Activated naive CD8-positive, alpha-beta T cell treated with anti-CD3 and anti-CD28 coated beads for 36 hours (primary cell): ENCODE measurements around the gene KDM2B. TPM values are rescaled to one million over a fixed set of nuclear protein-coding genes. Genes with fewer than 3 reads are reported as not detected.

ENCODE experiments used
- DNase-seq: peaks from one replicate; pipeline ENCODE4 v3.0.0; 2021
- H3K27ac Mint-ChIP-seq: one replicate; pipeline ENCODE4 v1.8.0; 2022; ENCODE audit warnings: mild to moderate bottlenecking, moderate library complexity, mixed read lengths
- H3K27me3 Mint-ChIP-seq: one replicate; pipeline ENCODE4 v1.8.0; 2022; ENCODE audit warnings: mild to moderate bottlenecking, mixed read lengths
- H3K36me3 Mint-ChIP-seq: one replicate; pipeline ENCODE4 v1.8.0; 2021; ENCODE audit warnings: mild to moderate bottlenecking, mixed read lengths
- H3K4me1 Mint-ChIP-seq: one replicate; pipeline ENCODE4 v1.8.0; 2021; ENCODE audit warnings: mixed read lengths
- H3K4me3 Mint-ChIP-seq: one replicate; pipeline ENCODE4 v1.8.0; 2022; ENCODE audit warnings: mild to moderate bottlenecking, moderate library complexity, mixed read lengths
- H3K9me3 Mint-ChIP-seq: one replicate; pipeline ENCODE4 v1.8.0; 2022; ENCODE audit warnings: mixed read lengths
- total RNA-seq, 2 experiments: library from RNA; stranded (reverse); gene quantifications; one replicate each; pipeline ENCODE4 v1.2.3, GENCODE V29; 2021

KDM2B gene
- total RNA-seq, 2 experiments from 2014 or later = 55.3 to 57.3 TPM

DNA sequence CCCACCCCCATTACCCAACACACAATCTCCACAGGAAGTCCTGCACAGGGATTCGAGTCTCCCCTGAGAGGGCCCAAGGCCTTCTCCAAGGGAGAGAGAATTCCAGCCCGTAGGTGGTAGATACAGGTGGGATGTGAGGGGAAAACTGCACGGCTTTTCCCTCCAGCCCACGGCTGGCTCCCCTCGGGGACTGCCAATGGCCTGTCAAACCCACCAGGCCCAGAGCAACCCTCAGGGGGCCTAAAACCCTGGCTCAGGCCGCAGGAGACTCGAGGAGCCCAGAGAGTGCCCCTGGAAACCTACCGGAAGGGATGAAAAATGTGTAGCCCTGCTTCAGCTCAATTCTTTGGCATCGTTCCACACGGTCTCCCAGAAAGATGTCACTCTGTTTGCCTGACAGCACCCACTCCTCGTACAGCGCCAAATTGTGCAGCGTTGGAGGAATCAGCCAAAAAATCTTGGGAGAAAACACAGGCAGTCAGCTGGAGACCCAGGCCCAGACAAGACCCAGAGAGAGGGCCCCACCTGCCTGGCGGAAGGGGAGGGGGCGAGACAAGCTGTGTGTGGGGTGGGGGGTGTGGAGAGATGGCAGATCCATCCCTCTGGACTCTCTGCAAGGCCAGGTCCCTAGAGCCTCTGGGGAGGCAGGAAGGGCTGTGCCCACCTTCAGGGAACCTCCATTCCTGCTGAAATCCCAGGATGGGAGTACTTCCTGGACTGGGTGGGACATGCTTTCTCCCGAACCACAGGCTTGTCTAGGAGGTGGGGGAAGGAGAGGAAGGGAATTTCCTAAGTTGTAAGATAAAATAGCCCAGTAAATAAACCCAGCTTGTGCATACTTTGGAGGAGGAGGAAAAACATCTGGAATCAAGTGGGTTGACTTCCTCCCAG, 48.1 kb downstream of the KDM2B start:
- H3K36me3 Mint-ChIP-seq = peaks cover 21% of the 10 kb centered on the region
- peaks cover 62% of the 10 kb centered on the region for H3K4me1 Mint-ChIP-seq
- H3K4me3 Mint-ChIP-seq = no peak overlapping the region
- no peak for DNase-seq
- H3K27me3 Mint-ChIP-seq = no peaks in the 10 kb centered on the region
- no peaks in the 10 kb centered on the region for H3K9me3 Mint-ChIP-seq
- H3K27ac Mint-ChIP-seq = no peak overlapping the region

DNA sequence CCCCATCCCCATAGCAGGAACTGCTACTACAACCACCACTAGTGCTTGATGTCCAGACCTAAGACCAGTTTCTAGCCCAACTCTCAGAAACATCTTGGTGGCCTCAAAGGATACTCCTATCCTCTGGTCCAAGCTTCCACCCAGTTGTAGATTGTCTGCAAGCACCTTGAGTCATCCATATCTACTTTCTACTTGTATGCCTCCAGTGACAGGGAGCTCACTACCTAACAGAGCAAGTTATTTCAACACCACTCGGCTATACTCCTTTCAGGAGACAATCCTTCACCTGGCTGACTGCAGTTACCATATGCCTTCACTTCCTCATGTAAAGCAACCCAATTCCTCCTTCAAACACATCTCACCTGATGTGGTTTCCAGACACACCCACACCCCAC, 49.5 kb downstream of the KDM2B start:
- Mint-ChIP-seq H3K9me3 (no peaks in the 10 kb centered on the region), H3K4me3 (no peak overlapping the region), H3K4me1 (peaks cover 54% of the 10 kb centered on the region), H3K27ac (peak overlapping the region; percentile 80), H3K36me3 (peaks cover 21% of the 10 kb centered on the region), H3K27me3 (no peaks in the 10 kb centered on the region)
- DNase-seq = no peak

DNA sequence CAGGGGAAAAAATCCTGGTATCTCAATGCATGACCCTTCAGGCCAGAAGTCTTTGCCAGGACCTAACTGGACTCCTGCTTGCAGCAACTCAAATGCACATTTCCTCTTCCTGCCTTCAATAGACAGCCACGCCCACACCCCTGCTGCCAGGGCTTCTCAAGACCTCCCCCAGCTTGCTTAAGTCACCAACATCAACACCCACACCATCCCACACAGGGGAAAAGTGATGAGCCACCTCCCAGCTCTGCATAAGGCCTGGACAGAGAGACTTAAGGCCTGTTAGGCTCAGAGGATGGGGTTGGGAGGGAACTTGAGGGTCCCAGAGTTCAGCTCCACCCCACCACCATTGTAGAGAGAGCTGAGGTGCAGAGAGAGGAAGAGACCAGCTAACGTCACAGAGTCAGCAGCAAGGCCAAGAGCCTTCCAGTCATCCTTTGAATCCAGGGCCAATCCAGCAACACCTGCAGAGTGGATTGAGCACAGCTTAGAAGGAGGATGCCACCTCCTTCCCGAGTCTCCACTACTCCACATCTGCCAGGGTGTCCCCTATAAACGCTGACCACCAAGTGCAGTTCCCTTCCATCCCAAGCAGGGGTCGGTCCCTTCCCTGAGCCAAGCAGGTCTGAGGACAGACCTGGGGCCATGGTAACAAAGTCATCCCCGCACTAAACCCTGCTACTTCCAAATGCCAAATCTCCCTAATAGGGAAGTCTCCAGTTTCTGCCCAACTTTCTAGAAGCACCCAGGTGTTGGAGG, 50.0 kb downstream of the KDM2B start:
- no peaks in the 10 kb centered on the region for H3K9me3 Mint-ChIP-seq
- peak overlapping the region; percentile 80 for H3K27ac Mint-ChIP-seq
- H3K27me3 Mint-ChIP-seq = no peaks in the 10 kb centered on the region
- H3K36me3 Mint-ChIP-seq = peaks cover 21% of the 10 kb centered on the region
- peak overlapping the region; percentile 46 for H3K4me3 Mint-ChIP-seq
- H3K4me1 Mint-ChIP-seq = peaks cover 49% of the 10 kb centered on the region
- peak; percentile 68 for DNase-seq

DNA sequence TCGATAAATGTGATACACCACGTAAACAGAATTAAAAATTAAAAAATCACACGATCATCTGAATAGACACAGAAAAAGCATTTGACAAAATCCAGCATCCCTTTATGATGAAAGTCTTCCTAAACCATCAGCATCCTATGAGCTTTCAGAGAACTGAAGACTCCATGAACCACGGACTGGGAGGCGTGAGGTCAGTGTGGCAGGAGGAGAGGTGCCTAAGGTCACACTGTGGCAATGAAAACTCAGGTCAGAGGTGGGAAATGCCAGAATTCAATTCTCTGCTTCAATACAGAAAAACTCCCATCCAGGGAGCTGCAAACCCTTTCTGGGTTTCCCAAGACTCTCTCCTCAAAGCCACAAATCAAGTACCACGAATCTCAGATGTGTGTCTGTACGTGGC, 51.6 kb downstream of the KDM2B start:
- Mint-ChIP-seq H3K4me3 (no peak overlapping the region), H3K9me3 (no peaks in the 10 kb centered on the region), H3K27me3 (no peaks in the 10 kb centered on the region), H3K36me3 (peaks cover 21% of the 10 kb centered on the region), H3K4me1 (peaks cover 35% of the 10 kb centered on the region), H3K27ac (no peak overlapping the region)
- no peak for DNase-seq

DNA sequence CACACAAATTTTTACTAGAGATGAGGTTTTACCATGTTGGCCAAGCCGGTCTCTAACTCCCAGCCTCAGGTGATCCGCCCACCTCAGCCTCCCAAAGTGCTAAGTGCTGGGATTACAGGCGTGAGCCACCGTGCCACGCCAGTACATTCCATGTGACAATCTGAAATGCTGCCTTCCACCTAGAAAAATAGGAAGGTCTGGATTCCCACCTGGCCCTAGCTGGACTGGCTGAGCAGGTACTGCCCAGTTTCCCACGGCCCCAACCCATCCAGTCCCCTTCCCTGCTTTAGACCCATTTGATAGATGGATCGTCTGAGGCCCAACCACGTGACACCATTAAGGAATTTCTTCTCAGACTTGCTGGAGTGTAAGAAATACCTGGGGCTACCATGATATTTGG, 55.4 kb downstream of the KDM2B start:
- H3K36me3 Mint-ChIP-seq = peaks cover 4% of the 10 kb centered on the region
- H3K27me3 Mint-ChIP-seq = no peaks in the 10 kb centered on the region
- H3K4me3 Mint-ChIP-seq = no peak overlapping the region
- H3K4me1 Mint-ChIP-seq = peaks cover 12% of the 10 kb centered on the region
- no peak for DNase-seq
- H3K27ac Mint-ChIP-seq = no peak overlapping the region
- H3K9me3 Mint-ChIP-seq = no peaks in the 10 kb centered on the region

DNA sequence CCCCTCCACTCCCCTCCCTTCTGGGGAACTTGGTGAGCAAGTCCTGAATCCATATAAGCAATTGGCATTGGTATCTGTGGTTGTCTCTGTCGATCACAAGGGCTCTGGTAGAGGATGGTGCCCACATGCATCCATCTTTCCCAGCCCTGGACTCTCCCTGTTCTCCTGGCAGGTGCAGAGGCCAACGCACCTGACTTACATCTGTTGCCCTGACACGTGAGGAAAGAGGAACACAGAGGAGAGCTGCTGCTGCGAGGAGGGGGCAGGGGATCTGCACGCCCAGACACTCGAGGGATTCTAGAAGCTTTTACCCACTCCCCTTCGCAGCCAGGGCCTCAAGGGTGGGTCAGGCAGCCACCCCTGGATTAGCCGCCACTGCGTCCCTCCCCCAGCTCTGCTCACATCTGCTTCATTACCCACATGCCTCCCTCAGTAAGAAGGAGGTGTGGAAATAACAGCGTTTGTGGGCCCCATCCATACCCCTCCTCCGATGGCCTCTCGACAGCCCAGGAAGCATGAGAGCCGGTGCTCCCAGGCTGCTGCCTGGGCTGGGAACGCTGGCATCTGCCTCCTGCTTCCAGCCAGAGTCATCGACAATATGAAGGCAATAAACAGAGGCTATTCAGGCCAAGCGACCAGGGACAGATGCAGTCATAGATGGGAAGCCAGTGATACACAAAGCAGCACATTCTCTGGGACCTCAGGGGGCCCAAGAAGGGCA, 56.5 kb downstream of the KDM2B start:
- H3K36me3 Mint-ChIP-seq = peaks cover 5% of the 10 kb centered on the region
- H3K4me3 Mint-ChIP-seq = no peak overlapping the region
- H3K27me3 Mint-ChIP-seq = no peaks in the 10 kb centered on the region
- no peak overlapping the region for H3K27ac Mint-ChIP-seq
- DNase-seq = no peak
- H3K9me3 Mint-ChIP-seq = no peaks in the 10 kb centered on the region
- peaks cover 10% of the 10 kb centered on the region for H3K4me1 Mint-ChIP-seq

DNA sequence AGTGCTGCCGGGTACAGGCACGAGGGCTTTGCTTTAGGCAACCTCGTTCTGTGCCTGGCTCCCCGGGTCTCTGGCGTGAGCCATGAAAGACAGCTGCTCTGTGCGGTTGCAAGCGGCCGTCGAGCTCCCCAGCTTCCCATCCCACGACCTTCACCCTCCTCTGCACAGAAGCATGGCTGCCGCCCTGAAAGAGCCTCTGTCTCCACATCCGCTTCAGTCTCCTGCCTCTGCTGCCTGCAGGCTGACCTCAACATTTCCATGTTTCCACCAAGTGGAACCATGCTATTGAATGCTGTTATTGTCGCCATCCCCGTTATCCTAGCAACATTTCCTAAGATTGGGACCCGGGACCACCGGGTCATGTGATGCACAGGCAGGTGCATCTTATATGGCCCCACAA, 57.1 kb downstream of the KDM2B start:
- Mint-ChIP-seq H3K9me3 (no peaks in the 10 kb centered on the region), H3K4me3 (no peak overlapping the region), H3K27me3 (no peaks in the 10 kb centered on the region), H3K4me1 (peaks cover 5% of the 10 kb centered on the region), H3K27ac (no peak overlapping the region), H3K36me3 (peaks cover 2% of the 10 kb centered on the region)
- no peak for DNase-seq

DNA sequence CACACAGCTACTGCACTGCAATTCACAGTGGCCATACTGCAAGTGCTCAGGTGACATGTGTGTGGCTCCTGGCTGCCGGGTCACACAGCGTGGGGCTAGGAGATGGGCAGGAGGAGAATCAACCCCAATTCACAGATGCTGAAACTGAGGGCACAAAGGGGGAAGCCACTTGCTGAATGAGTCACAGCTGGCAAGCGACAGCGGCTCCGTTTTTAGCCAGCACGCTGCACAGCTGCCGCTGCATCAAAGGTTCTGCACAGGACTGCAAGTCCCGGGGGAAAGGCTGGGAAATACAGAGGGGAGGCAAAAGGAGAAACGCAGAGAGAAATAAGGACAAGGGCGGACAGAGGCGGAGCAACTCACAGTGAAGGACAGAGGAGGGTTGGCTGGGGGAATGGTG, 57.9 kb downstream of the KDM2B start:
- Mint-ChIP-seq H3K27ac (no peak overlapping the region), H3K9me3 (no peaks in the 10 kb centered on the region)
- DNase-seq = no peak

DNA sequence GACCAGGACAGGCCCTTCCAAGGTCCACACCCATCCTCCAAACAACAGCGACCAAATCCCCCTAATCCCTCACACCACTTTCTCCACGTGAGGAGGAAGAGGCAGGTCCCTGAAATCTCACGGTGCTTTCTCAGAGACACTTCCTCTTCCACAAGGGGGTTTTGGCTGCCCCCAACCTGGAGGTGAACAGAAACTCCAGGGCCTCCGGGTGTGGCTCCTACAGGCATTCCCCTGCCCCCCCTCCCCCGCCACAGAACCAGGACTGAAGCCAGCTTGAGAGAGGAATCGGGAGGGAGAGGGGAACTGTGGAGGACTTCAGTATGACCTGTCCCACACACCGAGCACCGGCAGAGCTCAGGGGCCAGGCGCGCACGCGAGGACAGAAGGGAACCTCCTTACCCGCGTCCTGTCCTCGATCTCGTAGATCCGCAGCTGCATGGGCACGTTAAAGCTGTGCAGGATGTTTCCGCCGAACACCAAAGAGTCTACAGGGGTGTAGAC, 60.2 kb downstream of the KDM2B start:
- Mint-ChIP-seq H3K9me3 (no peaks in the 10 kb centered on the region), H3K36me3 (peaks cover 4% of the 10 kb centered on the region), H3K27me3 (no peaks in the 10 kb centered on the region), H3K27ac (no peak overlapping the region), H3K4me1 (peaks cover 1% of the 10 kb centered on the region), H3K4me3 (no peak overlapping the region)
- no peak for DNase-seq

More for the DNA sequence above, 57.9 kb downstream of the KDM2B start:
- Mint-ChIP-seq H3K4me1 (peaks cover 1% of the 10 kb centered on the region), H3K27me3 (no peaks in the 10 kb centered on the region), H3K4me3 (no peak overlapping the region), H3K36me3 (peaks cover 2% of the 10 kb centered on the region)

DNA sequence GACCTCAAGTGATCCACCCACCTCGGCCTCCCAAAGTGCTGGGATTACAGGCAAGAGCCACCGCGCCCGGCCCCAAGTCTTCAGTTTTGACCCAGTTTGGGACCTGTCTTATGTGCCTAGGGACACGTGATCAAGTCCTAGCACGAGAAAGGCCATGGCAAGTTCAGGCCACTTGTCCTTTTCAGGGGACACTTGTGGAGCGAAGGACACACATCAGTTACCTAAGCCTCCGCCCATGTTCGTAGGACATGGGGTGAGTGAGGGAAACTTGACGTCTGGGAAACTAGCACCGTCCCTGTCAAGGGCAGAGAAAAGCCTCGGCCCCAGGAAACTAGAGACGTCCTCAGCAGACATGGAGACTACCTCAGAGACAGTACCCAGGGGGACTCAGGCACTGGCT, 60.7 kb downstream of the KDM2B start:
- Mint-ChIP-seq H3K9me3 (no peaks in the 10 kb centered on the region), H3K27ac (no peak overlapping the region), H3K27me3 (no peaks in the 10 kb centered on the region), H3K4me1 (peaks cover 1% of the 10 kb centered on the region), H3K36me3 (peaks cover 7% of the 10 kb centered on the region), H3K4me3 (no peak overlapping the region)
- DNase-seq = no peak

DNA sequence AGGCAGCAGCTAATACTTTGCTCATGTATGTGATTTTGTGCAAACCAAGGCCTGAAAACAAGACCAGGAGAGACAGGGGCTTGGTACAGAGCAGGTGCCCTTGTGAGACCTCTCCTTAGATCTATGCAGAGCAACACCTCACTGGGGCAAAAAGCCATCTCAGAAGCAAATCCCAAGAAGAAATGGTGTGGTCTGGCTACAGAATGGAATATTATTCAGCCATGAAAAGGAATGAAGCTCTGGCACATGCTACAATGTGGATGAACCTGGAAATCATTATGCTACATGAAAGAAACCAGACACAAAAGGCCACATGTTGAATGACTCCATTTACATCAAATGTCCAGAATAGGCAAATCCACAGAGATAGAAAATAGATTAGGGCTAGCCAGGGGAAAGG, 61.6 kb downstream of the KDM2B start:
- Mint-ChIP-seq H3K36me3 (peaks cover 7% of the 10 kb centered on the region), H3K4me3 (no peak overlapping the region), H3K9me3 (no peaks in the 10 kb centered on the region), H3K4me1 (peaks cover 4% of the 10 kb centered on the region), H3K27ac (no peak overlapping the region), H3K27me3 (no peaks in the 10 kb centered on the region)
- no peak for DNase-seq

DNA sequence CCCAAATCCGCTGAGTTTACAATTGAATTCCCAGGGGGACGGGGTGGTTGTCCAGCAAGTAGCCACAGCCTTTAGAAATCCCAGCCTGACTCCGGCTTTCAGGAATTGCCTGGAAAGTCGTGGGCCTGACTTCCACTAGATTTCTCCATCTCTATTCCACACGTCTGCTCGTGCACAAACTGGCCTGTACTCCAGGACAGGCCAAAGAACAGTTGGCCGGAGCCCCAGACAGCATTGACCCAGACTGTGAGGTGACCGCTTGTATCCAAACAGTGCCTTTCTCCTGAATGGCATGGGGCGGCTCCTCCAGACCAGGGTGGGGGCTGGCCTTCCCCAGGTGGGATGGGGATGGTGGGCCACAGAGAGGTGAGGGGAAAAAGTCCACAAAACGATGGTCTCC, 62.2 kb downstream of the KDM2B start:
- Mint-ChIP-seq H3K9me3 (no peaks in the 10 kb centered on the region), H3K4me1 (peaks cover 7% of the 10 kb centered on the region), H3K27ac (no peak overlapping the region), H3K36me3 (peaks cover 7% of the 10 kb centered on the region), H3K27me3 (no peaks in the 10 kb centered on the region), H3K4me3 (no peak overlapping the region)
- no peak for DNase-seq

DNA sequence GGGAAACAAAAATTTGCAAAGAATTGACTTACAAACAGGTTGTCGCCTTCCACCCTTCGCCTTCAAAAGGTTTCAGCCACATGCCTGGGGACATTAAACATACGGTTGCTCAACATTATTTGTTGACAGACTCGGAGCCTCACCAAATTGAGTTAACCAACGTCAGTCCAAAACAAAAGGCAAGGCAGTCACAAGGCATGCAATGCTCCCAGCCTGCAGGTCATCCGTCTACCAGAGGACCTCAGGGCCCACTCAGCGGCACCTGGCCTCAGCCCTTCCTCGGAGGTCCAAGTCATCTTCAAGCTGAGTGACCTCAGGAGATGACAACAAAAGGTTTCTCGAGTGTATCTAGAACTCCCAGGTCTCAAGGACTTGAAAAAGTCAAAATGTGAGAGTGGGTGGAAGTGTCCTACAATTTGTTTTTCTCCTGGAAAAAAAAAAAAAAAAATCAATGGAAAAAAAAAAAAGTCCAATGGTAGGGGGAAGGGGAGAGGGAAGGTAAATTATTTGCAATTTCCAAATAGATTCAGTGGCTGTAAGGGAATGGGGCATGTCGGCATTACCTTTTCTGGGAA, 64.3 kb downstream of the KDM2B start:
- DNase-seq = no peak
- Mint-ChIP-seq H3K27ac (no peak overlapping the region), H3K36me3 (peaks cover 7% of the 10 kb centered on the region), H3K4me1 (peaks cover 7% of the 10 kb centered on the region), H3K27me3 (no peaks in the 10 kb centered on the region), H3K9me3 (no peaks in the 10 kb centered on the region), H3K4me3 (no peak overlapping the region)

DNA sequence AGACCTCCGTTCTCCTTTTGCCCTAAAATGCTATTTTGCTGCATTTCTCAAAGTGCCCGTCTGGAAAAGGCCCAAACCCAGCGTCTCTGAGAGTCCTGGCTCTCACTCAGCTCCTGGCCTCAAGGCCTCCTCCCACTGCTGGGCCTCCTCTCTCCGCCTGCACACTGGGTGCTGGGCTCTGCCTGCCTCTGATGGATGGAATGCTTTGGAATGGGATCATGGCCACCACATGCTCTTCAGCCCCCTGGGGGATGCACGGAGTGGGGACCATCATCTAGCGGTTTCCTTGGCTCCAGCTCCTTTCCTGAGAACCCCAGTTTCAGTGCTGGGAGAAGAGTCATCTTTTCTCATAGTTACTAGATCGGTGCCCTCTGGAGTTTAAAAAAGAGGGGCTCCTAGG, 65.2 kb downstream of the KDM2B start:
- no peak for DNase-seq
- Mint-ChIP-seq H3K4me3 (no peak overlapping the region), H3K27ac (peak overlapping the region; percentile 59), H3K9me3 (no peaks in the 10 kb centered on the region), H3K27me3 (no peaks in the 10 kb centered on the region), H3K36me3 (peaks cover 7% of the 10 kb centered on the region), H3K4me1 (peaks cover 7% of the 10 kb centered on the region)
